Neuronal stem cell (in vitro differentiated cells): ENCODE measurements around the gene ANK2.

ENCODE experiments used
- DNase-seq: peaks from one replicate; pipeline ENCODE4 v3.0.0-alpha.2; 2013; ENCODE audit warnings: low spot score
- H2AFZ ChIP-seq: one replicate; pipeline ENCODE4 v1.6.1; 2013; ENCODE audit warnings: mild to moderate bottlenecking, low read length, inconsistent platforms
- H2AK5ac ChIP-seq: 2 replicates; pipeline ENCODE4 v1.6.1; 2013; ENCODE audit warnings: low read depth, mild to moderate bottlenecking, inconsistent platforms, low read length, moderate library complexity, mixed read lengths
- H2BK120ac ChIP-seq: 2 replicates; pipeline ENCODE4 v1.6.1; 2013; ENCODE audit warnings: low read depth, mild to moderate bottlenecking, inconsistent platforms, low read length, moderate library complexity, mixed read lengths
- H2BK12ac ChIP-seq: one replicate; pipeline ENCODE4 v1.6.1; 2013; ENCODE audit warnings: low read length, inconsistent platforms
- H2BK15ac ChIP-seq: 2 replicates; pipeline ENCODE4 v1.6.1; 2013; ENCODE audit warnings: mild to moderate bottlenecking, low read length, inconsistent platforms, mixed read lengths
- H2BK5ac ChIP-seq: one replicate; pipeline ENCODE4 v1.6.1; 2013; ENCODE audit warnings: inconsistent platforms, mild to moderate bottlenecking, low read length, moderate library complexity
- H3K14ac ChIP-seq: one replicate; pipeline ENCODE4 v1.6.1; 2013; ENCODE audit warnings: low read length, inconsistent platforms
- H3K18ac ChIP-seq: 2 replicates; pipeline ENCODE4 v1.6.1; 2013; ENCODE audit warnings: low read length, inconsistent platforms
- H3K23ac ChIP-seq: 2 replicates; pipeline ENCODE4 v1.6.1; 2013; ENCODE audit warnings: low read depth, mild to moderate bottlenecking, mixed read lengths, low read length, inconsistent platforms; ENCODE audit not compliant: poor library complexity
- H3K27ac ChIP-seq: replicated peaks from 3 replicates; pipeline ENCODE4 v1.5.1; 2013; ENCODE audit warnings: low read length, inconsistent platforms
- H3K27me3 ChIP-seq, 3 experiments: 2 replicates each; pipeline ENCODE4 v1.6.1; 2013; ENCODE audit warnings: low read length in 3 of 3, mild to moderate bottlenecking in 2 of 3, inconsistent platforms in 1 of 3, low read depth in 1 of 3, mixed read lengths in 1 of 3, moderate library complexity in 1 of 3; ENCODE audit not compliant: control insufficient read depth in 3 of 3, insufficient read depth in 3 of 3
- H3K36me3 ChIP-seq, 2 donors: replicated peaks in 1 of 2; 2 replicates each; pipeline ENCODE4 v1.6.1; 2013; ENCODE audit warnings: low read length in 2 of 2; ENCODE audit not compliant: control insufficient read depth in 2 of 2, insufficient read depth in 2 of 2
- H3K4ac ChIP-seq: 2 replicates; pipeline ENCODE4 v1.6.1; 2013; ENCODE audit warnings: inconsistent platforms, mild to moderate bottlenecking, low read length, moderate library complexity
- H3K4me1 ChIP-seq, 2 donors: 1 replicate in 1 of 2; 2 replicates in 1 of 2; pipeline ENCODE4 v1.6.1; 2013; ENCODE audit warnings: low read length in 2 of 2, low read depth in 1 of 2; ENCODE audit not compliant: control insufficient read depth in 2 of 2, insufficient read depth in 1 of 2
- H3K4me2 ChIP-seq: one replicate; pipeline ENCODE4 v1.6.1; 2013; ENCODE audit warnings: mild to moderate bottlenecking, low read length, inconsistent platforms; ENCODE audit not compliant: insufficient read depth, poor library complexity, severe bottlenecking
- H3K4me3 ChIP-seq, 2 donors: 2 replicates each; pipeline ENCODE4 v1.5.1; 2013; ENCODE audit warnings: low read length in 2 of 2, mild to moderate bottlenecking in 2 of 2, inconsistent platforms in 1 of 2, moderate library complexity in 1 of 2
- H3K79me1 ChIP-seq: one replicate; pipeline ENCODE4 v1.6.1; 2013; ENCODE audit warnings: low read depth, mild to moderate bottlenecking, inconsistent platforms, low read length, moderate library complexity
- H3K9ac ChIP-seq: one replicate; pipeline ENCODE4 v1.6.1; 2013; ENCODE audit warnings: mild to moderate bottlenecking, low read depth, low read length, inconsistent platforms; ENCODE audit not compliant: poor library complexity
- H3K9me3 ChIP-seq, 2 donors: replicated peaks in 1 of 2; 2 replicates each; pipeline versions ENCODE3 to v1.6.1; 2013; ENCODE audit warnings: low read length in 2 of 2, mild to moderate bottlenecking in 2 of 2, inconsistent platforms in 1 of 2, low read depth in 1 of 2, mixed read lengths in 1 of 2, moderate library complexity in 1 of 2; ENCODE audit not compliant: control insufficient read depth in 2 of 2, insufficient read depth in 1 of 2
- H4K8ac ChIP-seq: one replicate; pipeline ENCODE4 v1.6.1; 2013; ENCODE audit warnings: low read depth, mild to moderate bottlenecking, inconsistent platforms, low read length, moderate library complexity
- H4K91ac ChIP-seq: one replicate; pipeline ENCODE4 v1.6.1; 2013; ENCODE audit warnings: low read length, low read depth, mild to moderate bottlenecking, inconsistent platforms; ENCODE audit not compliant: poor library complexity
- WGBS, 2 donors: extraction: QIAGEN DNeasy Blood & Tissue Kit; methylation state at CpG; one replicate each; pipeline ENCODE4 v1.1.7; 2013; ENCODE audit warnings: missing lambda C conversion rate in 2 of 2, mixed read lengths in 1 of 2; ENCODE audit not compliant: insufficient read length in 2 of 2, insufficient replicate concordance in 1 of 2; ENCODE audit errors: extremely low coverage in 2 of 2; 5-methylcytosine and 5-hydroxymethylcytosine counted together

ANK2 gene

GRCh38 chr4:113347245-113347644 is 297.8 kb downstream of the ANK2 start:
- no peak overlapping the region for H2BK15ac ChIP-seq
- no peak overlapping the region for H3K4me2 ChIP-seq
- no peak for DNase-seq
- no peak overlapping the region for H3K14ac ChIP-seq
- no peak overlapping the region for H3K23ac ChIP-seq
- no peak overlapping the region for H2BK120ac ChIP-seq
- no peak overlapping the region for H2AFZ ChIP-seq
- H2BK5ac ChIP-seq, result no peak overlapping the region
- no peaks in the 10 kb centered on the region for H3K4me1 ChIP-seq
- no peak overlapping the region for H3K18ac ChIP-seq
- H3K79me1 ChIP-seq, result no peaks in the 10 kb centered on the region
- no peak overlapping the region for H3K27ac ChIP-seq
- H3K9ac ChIP-seq, result no peak overlapping the region
- H2AK5ac ChIP-seq, result no peak overlapping the region
- no peak overlapping the region for H2BK12ac ChIP-seq
- no peaks in the 10 kb centered on the region for H3K9me3 ChIP-seq
- H4K91ac ChIP-seq, result no peak overlapping the region
- no peak overlapping the region for H3K4me3 ChIP-seq
- no CpG with 5 or more reads among the region's 2 CpGs for WGBS, 2 donors
- H4K8ac ChIP-seq, result no peak overlapping the region
- H3K4ac ChIP-seq, result no peak overlapping the region
- H3K36me3 ChIP-seq, result peaks cover 2 to 15% of the 10 kb centered on the region in 2 donors
- H3K27me3 ChIP-seq, result no peaks in the 10 kb centered on the region

GRCh38 chr4:113349430-113349829 is 300.0 kb downstream of the ANK2 start:
- Histone ChIP-seq H3K27ac (no peak overlapping the region), H3K36me3 (peaks cover 5 to 7% of the 10 kb centered on the region in 2 donors), H2BK120ac (no peak overlapping the region), H3K4me2 (no peak overlapping the region), H3K18ac (no peak overlapping the region), H2BK12ac (no peak overlapping the region), H3K4me1 (no peaks in the 10 kb centered on the region), H2AFZ (no peak overlapping the region), H3K14ac (no peak overlapping the region), H2BK5ac (no peak overlapping the region), H3K79me1 (no peaks in the 10 kb centered on the region), H4K91ac (no peak overlapping the region), H3K4ac (no peak overlapping the region), H3K9ac (no peak overlapping the region), H4K8ac (no peak overlapping the region), H3K4me3 (no peak overlapping the region), H2AK5ac (no peak overlapping the region), H3K23ac (no peak overlapping the region), H2BK15ac (no peak overlapping the region), H3K27me3 (no peaks in the 10 kb centered on the region), H3K9me3 (no peaks in the 10 kb centered on the region)
- WGBS, 2 donors, result no CpG with 5 or more reads among the region's 4 CpGs
- no peak for DNase-seq

DNA sequence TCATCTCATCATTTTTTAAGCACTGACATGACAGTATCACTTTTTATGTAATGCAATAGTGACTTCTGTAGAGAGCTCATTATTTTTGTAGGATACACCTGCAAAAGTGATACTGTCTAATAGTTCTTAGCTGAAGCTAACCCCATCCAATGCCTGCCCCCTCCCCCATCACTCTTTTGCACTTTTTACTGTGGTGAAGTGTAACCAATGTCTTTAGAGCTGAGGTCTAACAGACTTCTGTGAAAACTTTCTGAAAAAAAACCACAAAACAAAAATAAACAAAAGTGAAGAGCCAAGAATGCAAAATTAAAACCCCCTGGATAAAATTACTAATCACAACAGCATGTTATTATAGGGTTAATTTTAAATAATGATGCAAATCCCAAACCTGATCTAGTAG is 301.1 kb downstream of the ANK2 start:
- H3K4ac ChIP-seq, result no peak overlapping the region
- no peak overlapping the region for H3K27ac ChIP-seq
- no peak overlapping the region for H4K91ac ChIP-seq
- H3K79me1 ChIP-seq, result no peaks in the 10 kb centered on the region
- H3K4me3 ChIP-seq, result no peak overlapping the region
- no peak overlapping the region for H2AK5ac ChIP-seq
- H2AFZ ChIP-seq, result no peak overlapping the region
- H2BK5ac ChIP-seq, result no peak overlapping the region
- no peak overlapping the region for H3K9ac ChIP-seq
- H2BK120ac ChIP-seq, result no peak overlapping the region
- H2BK12ac ChIP-seq, result no peak overlapping the region
- no peaks in the 10 kb centered on the region for H3K27me3 ChIP-seq
- no peak overlapping the region for H2BK15ac ChIP-seq
- no peak overlapping the region for H3K4me2 ChIP-seq
- DNase-seq, result no peak
- H3K36me3 ChIP-seq, result peaks cover 5 to 9% of the 10 kb centered on the region in 2 donors
- no peaks in the 10 kb centered on the region for H3K9me3 ChIP-seq
- H4K8ac ChIP-seq, result no peak overlapping the region
- no peak overlapping the region for H3K14ac ChIP-seq
- H3K23ac ChIP-seq, result no peak overlapping the region
- H3K18ac ChIP-seq, result no peak overlapping the region
- no peaks in the 10 kb centered on the region for H3K4me1 ChIP-seq

DNA sequence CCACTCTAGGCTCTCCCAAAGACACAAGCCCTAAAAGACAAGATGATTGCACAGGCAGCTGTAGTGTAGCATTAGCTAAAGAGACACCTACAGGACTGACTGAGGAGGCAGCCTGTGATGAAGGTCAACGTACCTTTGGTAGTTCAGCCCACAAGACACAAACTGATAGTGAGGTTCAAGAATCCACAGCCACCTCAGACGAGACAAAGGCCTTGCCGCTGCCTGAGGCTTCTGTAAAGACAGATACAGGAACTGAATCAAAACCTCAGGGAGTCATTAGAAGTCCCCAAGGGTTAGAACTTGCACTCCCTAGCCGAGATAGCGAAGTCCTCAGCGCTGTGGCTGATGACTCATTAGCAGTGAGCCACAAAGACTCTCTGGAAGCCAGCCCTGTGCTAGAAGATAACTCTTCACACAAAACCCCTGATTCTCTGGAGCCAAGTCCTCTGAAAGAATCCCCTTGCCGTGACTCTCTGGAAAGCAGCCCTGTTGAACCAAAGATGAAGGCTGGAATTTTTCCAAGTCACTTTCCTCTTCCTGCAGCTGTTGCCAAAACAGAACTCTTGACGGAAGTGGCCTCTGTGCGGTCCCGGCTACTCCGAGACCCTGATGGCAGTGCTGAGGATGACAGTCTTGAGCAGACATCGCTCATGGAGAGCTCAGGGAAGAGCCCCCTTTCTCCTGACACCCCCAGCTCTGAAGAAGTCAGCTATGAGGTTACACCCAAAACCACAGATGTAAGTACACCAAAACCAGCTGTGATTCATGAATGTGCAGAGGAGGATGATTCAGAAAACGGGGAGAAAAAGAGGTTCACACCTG is 306.3 kb downstream of the ANK2 start:
- Histone ChIP-seq H3K4me1 (no peaks in the 10 kb centered on the region), H3K9ac (no peak overlapping the region), H2BK12ac (no peak overlapping the region), H3K23ac (no peak overlapping the region), H3K9me3 (no peaks in the 10 kb centered on the region), H3K36me3 (peaks cover 0 to 9% of the 10 kb centered on the region in 2 donors), H3K18ac (no peak overlapping the region), H2BK15ac (no peak overlapping the region), H3K27me3 (no peaks in the 10 kb centered on the region), H3K14ac (no peak overlapping the region), H3K79me1 (no peaks in the 10 kb centered on the region), H3K27ac (no peak overlapping the region), H2AFZ (no peak overlapping the region), H3K4me3 (no peak overlapping the region), H4K8ac (no peak overlapping the region), H4K91ac (no peak overlapping the region), H3K4me2 (no peak overlapping the region), H3K4ac (no peak overlapping the region), H2BK5ac (no peak overlapping the region), H2BK120ac (no peak overlapping the region), H2AK5ac (no peak overlapping the region)
- no peak for DNase-seq
- whole genome bisulfite sequencing, 2 donors, result no CpG with 5 or more reads among the region's 13 CpGs
